ENCODE measurements around the gene UBE2D3.
"Not testable (repeated sequence)": the region's sequence is repeated elsewhere in the genome, so short reads cannot be mapped to it uniquely, and the experiment has no call there.

UBE2D3 gene

GRCh38 chr4:102826890-102827673, at the start of gene UBE2D3:
Gene UBE2D3 (minus strand): TSS chr4:102827551. CDS start chr4:102826508, 1,043 bp downstream.
- DNase-seq (ENCODE audit: low read depth in 2 of 2) = peak; percentile 92 to 93

GRCh38 chr4:102871772-102872171, 44.4 kb upstream of the UBE2D3 start:
- no peak for DNase-seq (ENCODE audit: low read depth in 2 of 2)

GRCh38 chr4:102869569-102870197, 42.3 kb upstream of the UBE2D3 start:
- DNase-seq (ENCODE audit: low read depth in 2 of 2) = no peak

- DNase-seq (ENCODE audit: low read depth in 2 of 2) = peak; percentile 76 to 79
Observed at GRCh38 chr4:102868781-102869568, 41.6 kb upstream of the UBE2D3 start, which contains the start of gene CISD2. Gene CISD2 (plus strand): TSS chr4:102868992. CDS start chr4:102869085, 93 bp downstream.

GRCh38 chr4:102868153-102868780, 40.9 kb upstream of the UBE2D3 start:
- DNase-seq (ENCODE audit: low read depth in 2 of 2) = no peak

- no peak for DNase-seq (ENCODE audit: low read depth in 2 of 2)
Observed at GRCh38 chr4:102867278-102868152, 40.2 kb upstream of the UBE2D3 start.

- DNase-seq (ENCODE audit: low read depth in 2 of 2) = not testable (repeated sequence)
Observed at GRCh38 chr4:102865327-102865726, 38.0 kb upstream of the UBE2D3 start.

GRCh38 chr4:102862747-102863146, 35.4 kb upstream of the UBE2D3 start:
- DNase-seq (ENCODE audit: low read depth in 2 of 2) = no peak

GRCh38 chr4:102862016-102862415, 34.7 kb upstream of the UBE2D3 start:
- no peak for DNase-seq (ENCODE audit: low read depth in 2 of 2)

GRCh38 chr4:102860611-102861324, 33.4 kb upstream of the UBE2D3 start:
- no peak for DNase-seq (ENCODE audit: low read depth in 2 of 2)

- DNase-seq (ENCODE audit: low read depth in 2 of 2) = no peak
Observed at GRCh38 chr4:102858828-102859464, 31.6 kb upstream of the UBE2D3 start.

GRCh38 chr4:102850370-102850769, 23.0 kb upstream of the UBE2D3 start:
- DNase-seq (ENCODE audit: low read depth in 2 of 2) = no peak

- DNase-seq (ENCODE audit: low read depth in 2 of 2) = no peak
Observed at GRCh38 chr4:102849579-102850104, 22.3 kb upstream of the UBE2D3 start.

- DNase-seq (ENCODE audit: low read depth in 2 of 2) = no peak
Observed at GRCh38 chr4:102847687-102848086, 20.3 kb upstream of the UBE2D3 start.

GRCh38 chr4:102843938-102844337, 16.6 kb upstream of the UBE2D3 start:
- no peak for DNase-seq (ENCODE audit: low read depth in 2 of 2)

- no peak for DNase-seq (ENCODE audit: low read depth in 2 of 2)
Observed at GRCh38 chr4:102843273-102843672, 15.9 kb upstream of the UBE2D3 start.

- DNase-seq (ENCODE audit: low read depth in 2 of 2) = no peak
Observed at GRCh38 chr4:102842367-102842766, 15.0 kb upstream of the UBE2D3 start.

GRCh38 chr4:102836596-102836995, 9.2 kb upstream of the UBE2D3 start:
- no peak for DNase-seq (ENCODE audit: low read depth in 2 of 2)

GRCh38 chr4:102832667-102833066, 5.3 kb upstream of the UBE2D3 start:
- no peak for DNase-seq (ENCODE audit: low read depth in 2 of 2)

All from fibroblast of skin of left quadriceps (primary cell).